Suprapubic skin (tissue), 4 donors: ENCODE measurements around the gene NOTO.

Experiments used
- EP300 ChIP-seq: sonication (generic); formaldehyde crosslinking; IDR thresholded peaks from one replicate; pipeline ENCODE4 v1.6.1; 2017; ENCODE audit warnings: antibody characterized with exemption
- POLR2A ChIP-seq, 2 donors: fragments of 450-650 bp; IDR thresholded peaks; one replicate each; pipeline ENCODE4 v1.6.1; 2017; ENCODE audit warnings: antibody characterized with exemption in 2 of 2, mild to moderate bottlenecking in 2 of 2, moderate library complexity in 2 of 2
- POLR2AphosphoS5 ChIP-seq, 3 donors: sonication (generic); formaldehyde crosslinking; IDR thresholded peaks; one replicate each; pipeline ENCODE4 v1.6.1; 2017; ENCODE audit warnings: antibody characterized with exemption in 3 of 3
- TF ChIP-seq, protein P1 (sequence below), 2 donors: fragments of 200-600 bp in 1 of 2; fragments of 450-650 bp in 1 of 2; sonication (generic) in 1 of 2; IDR thresholded peaks; one replicate each; pipeline ENCODE4 v1.5.1; 2016 to 2019; ENCODE audit warnings: antibody characterized with exemption in 2 of 2, mild to moderate bottlenecking in 1 of 2, moderate library complexity in 1 of 2

DNA sequence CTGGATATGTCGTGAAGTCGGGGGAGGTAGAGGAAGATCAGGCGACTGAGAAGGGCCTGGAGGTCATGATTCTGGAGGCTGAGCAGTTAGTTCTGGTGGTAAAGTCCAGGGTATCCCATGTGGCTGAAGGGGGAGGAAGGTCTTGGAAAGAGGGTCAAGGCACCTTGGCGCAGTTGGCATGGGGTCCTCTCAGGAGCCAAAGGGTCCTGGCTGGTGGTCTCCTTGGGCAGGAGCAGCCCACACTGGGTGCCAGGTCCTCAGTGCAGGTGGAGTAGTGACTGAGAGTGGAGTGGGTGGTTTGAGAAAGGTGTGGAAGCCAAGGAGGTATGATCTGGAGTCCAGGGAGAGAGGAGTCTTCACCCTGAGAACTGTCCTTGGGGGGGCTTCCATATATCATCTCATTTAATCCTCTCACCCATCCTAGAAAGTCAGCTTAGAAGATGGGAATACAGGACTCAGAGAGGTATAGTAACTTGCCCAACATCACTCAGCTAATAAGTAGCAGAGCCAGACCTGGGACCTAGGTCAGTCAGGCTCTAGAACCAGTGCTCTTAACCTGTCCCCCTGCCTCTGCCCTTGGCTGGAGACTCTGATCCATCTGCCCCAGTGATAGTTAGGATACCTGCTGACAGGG, 57.4 kb downstream of the NOTO start:
- TF ChIP-seq, protein P1, sequence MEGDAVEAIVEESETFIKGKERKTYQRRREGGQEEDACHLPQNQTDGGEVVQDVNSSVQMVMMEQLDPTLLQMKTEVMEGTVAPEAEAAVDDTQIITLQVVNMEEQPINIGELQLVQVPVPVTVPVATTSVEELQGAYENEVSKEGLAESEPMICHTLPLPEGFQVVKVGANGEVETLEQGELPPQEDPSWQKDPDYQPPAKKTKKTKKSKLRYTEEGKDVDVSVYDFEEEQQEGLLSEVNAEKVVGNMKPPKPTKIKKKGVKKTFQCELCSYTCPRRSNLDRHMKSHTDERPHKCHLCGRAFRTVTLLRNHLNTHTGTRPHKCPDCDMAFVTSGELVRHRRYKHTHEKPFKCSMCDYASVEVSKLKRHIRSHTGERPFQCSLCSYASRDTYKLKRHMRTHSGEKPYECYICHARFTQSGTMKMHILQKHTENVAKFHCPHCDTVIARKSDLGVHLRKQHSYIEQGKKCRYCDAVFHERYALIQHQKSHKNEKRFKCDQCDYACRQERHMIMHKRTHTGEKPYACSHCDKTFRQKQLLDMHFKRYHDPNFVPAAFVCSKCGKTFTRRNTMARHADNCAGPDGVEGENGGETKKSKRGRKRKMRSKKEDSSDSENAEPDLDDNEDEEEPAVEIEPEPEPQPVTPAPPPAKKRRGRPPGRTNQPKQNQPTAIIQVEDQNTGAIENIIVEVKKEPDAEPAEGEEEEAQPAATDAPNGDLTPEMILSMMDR (IDR thresholded peaks at IDR 0.05), result no peak
- TF ChIP-seq POLR2A (IDR thresholded peaks at IDR 0.05) (no peak), EP300 (no peak), POLR2AphosphoS5 (IDR thresholded peaks at IDR 0.05) (no peak)
